PC-9 (cell line): ENCODE results near the gene EFNA3.

Source experiments
- CTCF ChIP-seq: fragments of 200-600 bp; sonication (generic); conservative IDR thresholded peaks from 2 replicates; pipeline ENCODE4 v1.6.1; 2017; ENCODE audit warnings: mixed run types, antibody characterized with exemption, mild to moderate bottlenecking, moderate library complexity
- EZH2 ChIP-seq: fragments of 200-600 bp; sonication (generic); IDR thresholded peaks from 2 replicates; pipeline ENCODE4 v1.8.0; 2017; ENCODE audit warnings: antibody characterized with exemption, low read depth

GRCh38 chr1:155131856-155132255 lies 53.2 kb downstream of the EFNA3 start:
- TF ChIP-seq CTCF: no peak
- no peak for TF ChIP-seq EZH2
